Activated CD4-positive, alpha-beta T cell treated with anti-CD3 and anti-CD28 coated beads, Interleukin-2, Interleukin-6, amounts not matched to agents 100 ng/mL and 50 ng/mL, durations not matched to agents 16 hours and 8 hours (primary cell): Measurements from ENCODE around the gene ARMH4.

ENCODE experiments used
- DNase-seq: peaks from one replicate; pipeline ENCODE4 v3.0.0-alpha.2; 2020

The ARMH4 gene

DNA sequence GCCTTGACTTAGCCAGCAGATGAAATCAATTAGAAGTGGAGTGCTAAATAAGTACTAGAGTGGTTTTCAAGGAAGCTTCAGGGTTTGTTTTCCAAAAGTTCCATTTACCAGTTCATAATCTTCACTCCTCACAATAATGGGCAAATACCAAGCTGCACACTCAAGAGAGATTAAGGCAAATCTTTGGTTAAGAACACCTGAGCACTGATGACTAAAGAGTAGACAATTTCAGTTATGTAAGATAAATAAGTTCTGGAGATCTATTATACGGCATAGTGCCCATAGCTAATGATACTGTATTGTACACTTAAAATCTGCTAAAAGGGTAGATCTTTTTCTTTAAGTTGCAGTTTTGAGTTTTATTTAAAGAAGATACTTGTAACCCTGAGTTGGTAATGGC lies 125.0 kb downstream of the ARMH4 start:
- no peak for DNase-seq

DNA sequence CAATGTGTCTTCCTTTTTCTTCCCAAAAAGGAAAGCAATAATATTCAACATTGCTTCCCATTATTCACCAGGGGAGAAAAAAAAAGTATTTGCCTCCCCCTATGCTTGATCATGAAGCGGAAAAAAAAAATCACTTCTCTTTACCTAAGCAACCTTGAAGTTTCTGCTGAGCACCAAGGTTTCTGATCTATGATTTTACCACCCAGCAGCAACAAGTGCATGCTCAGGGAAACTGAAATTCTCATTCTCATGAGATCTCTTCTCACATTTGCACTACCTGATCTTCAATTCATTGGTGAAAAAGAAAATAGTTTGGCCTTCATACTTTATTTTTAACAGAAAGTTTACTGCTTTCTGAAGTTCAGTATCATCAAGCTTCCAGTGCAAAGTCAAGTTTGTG lies 125.8 kb downstream of the ARMH4 start:
- DNase-seq: no peak

DNA sequence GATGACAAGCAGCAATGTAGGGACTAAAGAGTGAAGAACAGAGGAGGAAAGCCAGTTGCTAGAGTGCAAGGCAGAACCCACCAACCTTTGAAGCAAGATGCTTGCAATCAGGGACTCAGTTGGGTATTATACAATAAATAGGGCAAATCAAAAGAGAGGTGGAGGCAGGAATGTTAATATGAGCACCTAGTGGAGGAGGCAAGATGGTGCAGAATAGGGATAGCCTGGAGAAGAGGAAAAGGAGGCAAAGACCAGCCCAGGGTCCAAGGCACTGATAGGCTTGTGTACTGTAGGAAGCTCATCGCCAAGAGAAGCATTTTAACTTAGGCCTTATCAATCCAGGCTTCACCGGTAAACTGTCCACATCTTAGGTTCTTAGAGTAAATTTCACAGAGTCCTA lies 137.2 kb downstream of the ARMH4 start:
- DNase-seq: no peak

DNA sequence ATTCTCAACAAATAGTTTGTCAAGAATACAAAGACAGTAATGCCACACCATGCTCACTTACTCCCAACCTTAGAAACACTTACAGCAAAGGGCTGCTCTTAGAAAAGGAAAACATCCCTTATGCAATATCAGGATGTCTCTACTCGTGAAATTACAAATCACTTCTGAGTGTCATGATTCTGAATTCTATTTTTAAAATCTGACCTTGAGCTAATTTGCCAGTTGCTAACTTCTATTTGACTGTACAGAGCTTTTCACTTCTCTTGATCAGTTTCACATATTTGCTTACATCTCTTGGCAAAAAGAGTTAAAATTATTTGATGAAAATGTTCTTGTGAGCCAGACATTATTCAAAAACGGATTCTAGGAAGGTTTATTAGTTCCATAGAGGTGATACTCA lies 149.4 kb downstream of the ARMH4 start:
- no peak for DNase-seq

DNA sequence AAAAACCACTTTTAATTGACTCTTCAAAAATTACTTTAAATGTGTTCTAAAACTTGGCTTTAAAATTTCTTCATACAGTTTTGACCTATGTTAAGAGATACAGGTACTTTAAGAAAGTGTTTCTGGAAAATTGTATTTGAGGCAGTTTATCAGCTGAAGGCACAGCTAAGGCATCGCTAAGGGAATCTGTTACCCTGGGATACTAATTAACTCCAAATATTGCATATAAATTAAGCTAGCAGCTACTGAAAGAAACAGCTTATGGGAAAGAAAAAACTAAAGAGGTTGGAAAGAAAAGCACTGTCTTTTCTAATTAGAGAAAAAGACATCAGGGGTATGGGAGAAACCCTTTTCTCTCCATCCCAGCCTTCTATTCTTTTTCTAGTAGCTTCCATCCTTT lies 152.0 kb downstream of the ARMH4 start:
- DNase-seq: no peak

DNA sequence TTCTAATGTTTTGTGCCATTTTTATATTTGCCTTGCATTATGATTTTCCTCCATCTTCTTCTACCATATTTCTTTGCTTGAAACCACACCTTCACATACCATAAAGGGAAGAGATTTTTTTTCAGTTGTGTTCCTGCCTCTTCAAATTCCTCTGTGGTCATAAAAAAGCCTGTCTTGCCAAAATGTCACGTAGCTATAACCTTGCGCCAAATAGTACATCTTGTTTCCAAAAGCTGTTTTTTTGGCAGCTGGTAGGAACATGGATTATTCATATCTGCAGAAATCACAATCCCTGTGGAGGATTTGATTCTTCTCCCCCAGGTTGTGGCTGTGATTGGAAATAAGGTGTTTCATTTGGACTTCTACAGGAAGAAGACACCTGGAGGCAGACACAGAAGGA lies 152.5 kb downstream of the ARMH4 start:
- no peak for DNase-seq

DNA sequence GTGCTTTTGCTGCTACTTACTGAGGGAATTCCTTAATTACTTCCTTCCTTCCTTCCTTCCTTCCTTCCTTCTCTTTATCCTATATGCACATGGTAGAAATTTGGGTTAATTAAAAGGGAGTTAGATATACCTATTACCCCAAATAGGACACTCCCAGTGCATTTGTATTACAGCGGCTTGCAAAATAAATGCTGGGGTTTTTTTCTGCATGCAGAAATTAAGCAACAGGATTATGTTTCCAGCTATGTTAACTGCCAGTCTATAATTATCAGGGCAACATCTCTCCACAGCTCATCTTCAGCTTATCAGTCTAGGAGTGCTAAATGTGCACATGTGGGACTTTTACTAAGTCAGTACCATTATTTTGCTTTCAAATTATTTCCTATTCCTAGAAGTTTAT lies 153.2 kb downstream of the ARMH4 start:
- no peak for DNase-seq

DNA sequence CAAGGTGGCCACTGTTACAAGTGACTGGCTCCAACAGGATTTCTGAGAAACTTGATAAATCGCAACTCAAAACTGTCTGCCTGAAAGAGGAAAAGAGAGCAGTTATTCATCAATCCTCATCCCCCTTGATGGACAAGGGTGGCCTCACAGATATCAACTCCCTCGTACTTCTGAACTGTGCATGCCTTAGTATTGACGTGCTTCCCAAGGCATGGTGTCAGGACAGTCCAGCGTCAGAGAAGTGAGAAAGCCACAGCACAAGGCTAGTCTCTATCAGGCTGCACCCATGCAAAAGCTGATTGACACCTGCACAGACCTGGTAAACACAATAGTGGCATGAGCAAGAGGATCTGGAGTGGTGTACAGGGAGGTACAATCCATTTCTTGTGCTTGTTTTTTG lies 160.7 kb downstream of the ARMH4 start:
- DNase-seq: no peak

DNA sequence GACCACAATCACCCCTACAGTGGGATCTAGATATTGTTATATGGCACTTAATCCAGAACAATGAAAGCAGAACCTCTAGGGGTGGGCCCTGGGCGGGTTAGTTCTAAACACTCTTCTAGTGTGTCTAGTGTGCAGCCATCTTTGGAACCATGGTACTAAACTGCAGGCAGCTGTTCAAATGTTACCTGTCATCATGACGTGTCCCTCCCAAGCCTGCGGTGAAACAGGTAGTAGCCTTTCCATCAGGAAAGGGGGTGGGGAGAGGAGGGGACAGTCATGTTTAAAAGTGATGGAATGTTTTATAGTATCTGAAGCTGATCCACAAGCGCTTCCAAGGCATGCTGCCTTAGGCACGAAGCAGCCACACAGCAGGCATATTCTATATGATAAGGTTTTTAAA lies 163.6 kb downstream of the ARMH4 start:
- no peak for DNase-seq

DNA sequence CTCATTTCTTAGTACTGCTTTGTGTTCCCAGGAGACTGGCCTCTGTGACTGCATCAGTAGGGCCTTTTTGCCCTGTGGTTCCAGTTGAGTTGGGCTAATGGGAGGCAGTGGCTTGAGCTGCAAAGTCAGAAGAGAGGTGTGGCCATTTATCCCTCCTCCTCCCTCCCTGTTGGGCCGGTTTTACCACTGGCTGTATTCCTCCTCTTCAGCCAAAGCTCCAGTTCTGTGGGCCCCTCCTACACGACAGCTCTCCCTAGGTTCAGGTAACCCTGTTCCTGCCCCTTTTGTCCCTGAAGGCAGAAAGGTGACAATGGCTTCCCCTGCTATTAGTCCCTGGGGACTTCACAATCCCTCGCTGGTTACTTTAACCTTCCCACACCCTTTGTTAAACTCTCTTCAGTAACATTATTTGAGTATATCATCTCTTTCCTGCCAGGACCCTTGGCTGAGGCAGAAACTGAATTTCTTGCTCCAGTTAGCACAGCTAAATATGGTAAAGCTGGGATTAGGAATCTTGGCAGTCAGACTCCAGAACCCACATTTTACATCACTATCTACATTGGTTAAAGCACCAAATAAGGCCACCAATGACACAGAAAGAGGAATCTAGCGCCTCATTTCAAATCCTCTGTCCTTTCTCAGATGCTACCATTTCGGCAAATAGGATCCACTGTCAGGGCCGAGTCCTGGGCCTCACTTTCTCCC lies 164.3 kb downstream of the ARMH4 start:
- no peak for DNase-seq

DNA sequence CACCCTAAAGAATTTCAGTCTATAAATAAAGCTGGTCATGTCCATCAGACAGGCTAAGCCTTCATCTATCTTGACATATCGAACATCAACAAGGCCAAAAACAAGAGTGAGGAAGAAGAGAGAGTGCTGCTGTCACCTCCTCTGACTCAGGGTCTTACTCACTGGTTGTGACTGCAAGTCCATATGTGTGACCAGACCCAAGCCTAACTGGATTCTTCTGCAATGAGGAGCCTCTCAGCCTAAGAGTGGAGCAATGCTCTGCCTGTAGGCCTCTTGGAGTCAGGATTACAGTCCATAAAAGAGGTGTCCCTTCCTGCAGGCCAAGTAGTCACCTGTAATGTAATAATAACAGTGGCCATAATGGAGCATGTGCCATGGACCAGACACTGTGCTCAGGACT lies 165.0 kb downstream of the ARMH4 start:
- no peak for DNase-seq

DNA sequence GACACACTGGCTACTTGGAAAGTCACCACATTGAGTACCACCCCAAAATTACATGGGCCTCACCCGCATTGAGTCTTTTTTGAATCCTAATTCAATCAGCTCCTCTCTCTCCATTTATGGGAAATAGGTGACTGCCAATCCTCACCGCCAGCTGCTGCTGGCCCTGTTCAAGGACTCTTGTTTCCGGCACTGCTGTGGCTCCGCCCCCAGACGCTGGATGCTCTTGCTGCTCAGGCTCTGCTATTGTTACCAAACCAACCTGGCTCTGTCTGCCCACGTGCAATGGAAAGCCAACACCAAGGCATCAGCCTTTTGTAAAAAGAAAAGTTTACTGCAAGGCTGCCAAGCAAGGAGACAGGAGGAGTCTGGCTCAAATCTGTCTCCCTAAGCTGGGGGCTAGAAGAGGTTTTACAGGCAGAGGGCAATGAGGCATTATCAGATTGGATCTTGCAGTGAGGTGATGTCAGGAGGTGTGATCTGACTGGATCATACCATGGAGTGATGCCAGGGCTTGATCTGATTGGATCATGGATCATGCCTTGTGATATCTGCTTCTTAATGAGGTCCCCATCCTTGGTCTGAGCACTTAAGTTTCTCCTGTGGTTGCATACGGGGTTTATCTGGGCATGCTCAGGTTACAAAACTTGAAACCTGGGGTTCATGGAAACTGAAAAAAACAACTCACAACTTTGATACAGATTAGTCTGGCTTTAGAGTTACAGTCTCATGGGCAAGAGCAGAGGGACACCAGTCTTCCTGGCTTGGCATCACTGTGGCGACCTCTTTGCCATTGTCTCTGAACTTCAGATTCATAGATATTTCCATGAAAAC lies 169.0 kb downstream of the ARMH4 start:
- peak; percentile 3 for DNase-seq

DNA sequence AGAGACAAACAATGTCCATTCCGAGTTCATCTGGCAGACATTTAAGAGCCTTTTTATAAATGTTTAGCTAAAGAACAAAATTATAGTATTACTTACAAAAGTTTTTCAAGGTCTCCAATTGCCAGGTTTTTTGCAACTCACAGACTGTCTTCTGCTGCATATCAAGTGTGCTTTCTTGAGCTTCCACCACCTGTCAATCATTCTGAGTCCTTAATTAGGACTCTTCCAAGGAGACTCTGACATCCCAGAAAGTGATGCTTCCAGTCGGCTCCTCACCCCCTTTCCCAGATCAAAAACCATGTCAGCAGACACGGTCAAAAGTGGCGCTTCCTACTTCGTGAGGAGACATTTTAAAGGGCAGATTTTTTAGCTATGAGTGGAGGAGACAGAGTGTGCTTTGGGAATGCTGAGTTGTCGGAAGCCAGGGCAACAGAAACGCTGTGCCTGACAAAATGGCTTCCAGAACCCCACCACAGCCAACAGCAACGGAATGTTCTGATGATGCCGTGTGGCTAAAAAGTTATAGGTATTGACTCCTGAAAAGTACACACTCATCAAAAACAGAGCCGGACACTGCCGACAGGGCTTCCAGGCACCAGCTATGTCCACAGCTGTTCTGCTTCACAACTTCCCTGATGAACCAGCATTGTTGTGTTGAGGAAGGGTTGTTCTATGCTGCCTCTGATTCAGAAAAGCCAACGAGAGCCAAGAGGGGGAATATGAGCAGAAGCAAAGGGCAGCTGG lies 170.0 kb downstream of the ARMH4 start:
- no peak for DNase-seq

DNA sequence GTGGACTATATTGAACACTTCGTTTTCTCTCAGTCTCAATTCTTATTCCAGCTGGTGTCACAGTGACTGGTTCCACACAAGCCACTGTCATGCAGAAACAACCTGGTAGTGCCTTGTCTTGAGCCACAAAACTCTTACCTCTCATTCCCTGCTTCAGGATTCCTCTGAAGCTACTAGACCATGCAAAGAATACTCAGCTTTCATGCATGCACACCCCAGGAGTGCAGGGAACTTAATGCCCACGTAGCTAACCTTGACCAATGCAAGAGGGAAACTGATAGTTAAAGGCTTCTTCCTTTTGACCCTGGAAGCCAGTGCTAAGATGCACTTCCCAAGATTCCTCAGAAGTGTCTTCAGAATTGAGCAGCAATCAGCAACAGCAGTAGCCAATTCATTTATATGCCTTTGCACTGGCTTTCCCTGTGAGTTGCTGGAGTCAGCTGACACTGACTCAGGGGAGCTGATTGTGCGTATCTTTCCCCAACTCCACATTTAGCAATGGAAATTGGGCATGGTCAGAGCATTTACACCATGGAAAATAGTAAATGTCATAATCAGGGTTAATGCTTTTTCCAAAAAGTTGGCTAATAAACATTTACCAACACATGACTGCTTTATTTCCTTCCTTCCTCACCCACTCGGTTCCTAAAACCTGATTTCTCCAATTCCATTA lies 172.5 kb downstream of the ARMH4 start:
- no peak for DNase-seq

DNA sequence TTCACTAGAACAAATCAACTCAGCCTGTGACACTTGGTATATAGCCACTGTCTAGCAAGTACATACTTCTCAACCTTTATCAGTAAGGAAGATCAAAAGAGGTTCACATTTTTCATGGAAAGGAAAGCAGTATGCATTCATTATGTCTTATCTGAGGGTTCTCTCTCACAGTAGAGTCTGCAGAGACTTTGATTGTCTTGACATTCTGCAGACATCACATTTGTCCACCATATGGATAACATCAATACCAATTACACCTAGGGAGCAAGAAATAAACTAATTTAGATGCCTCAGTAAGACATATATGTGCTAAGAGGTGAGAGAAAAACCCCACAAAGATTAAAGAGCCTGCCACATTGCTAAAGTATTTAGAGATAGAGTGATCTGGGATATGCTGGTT lies 175.3 kb downstream of the ARMH4 start:
- DNase-seq: no peak

DNA sequence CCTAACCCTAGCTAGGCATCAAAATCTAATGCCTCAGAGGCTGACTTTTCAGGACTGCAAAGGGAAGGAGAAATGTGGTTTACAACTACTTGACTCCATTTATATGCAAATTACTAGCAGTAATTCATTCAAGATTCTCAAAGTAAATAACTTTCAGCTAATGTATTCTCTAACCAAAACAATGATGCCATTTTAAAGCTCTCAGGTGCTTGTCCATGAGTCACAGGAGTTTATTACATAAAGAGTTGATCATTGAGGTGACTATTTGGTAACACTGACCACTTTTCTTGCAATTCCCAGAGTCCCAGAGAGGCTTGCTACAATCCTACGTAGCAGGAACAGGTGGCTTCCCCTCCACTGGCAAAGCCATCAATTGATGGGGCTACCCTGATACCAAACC lies 177.1 kb downstream of the ARMH4 start:
- DNase-seq: no peak

DNA sequence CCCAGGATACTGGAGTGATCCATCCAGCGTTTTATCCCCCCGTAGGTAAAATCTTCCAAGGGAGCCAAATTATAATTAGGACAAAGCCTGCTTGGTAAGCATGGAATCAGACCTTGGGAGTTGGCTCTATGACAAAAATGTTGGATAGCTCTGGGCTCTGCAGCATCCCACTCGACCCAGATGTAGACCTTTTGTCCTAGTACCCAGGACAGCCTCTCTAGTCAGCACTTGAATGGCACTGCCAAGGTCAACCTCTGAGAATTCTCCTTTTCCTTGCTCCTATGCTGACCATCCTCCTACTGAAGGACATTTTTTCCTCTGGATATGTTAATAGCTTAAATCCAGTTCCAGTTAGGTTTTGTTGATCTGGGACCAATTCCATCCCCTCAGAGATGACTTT lies 181.4 kb downstream of the ARMH4 start:
- DNase-seq: no peak

DNA sequence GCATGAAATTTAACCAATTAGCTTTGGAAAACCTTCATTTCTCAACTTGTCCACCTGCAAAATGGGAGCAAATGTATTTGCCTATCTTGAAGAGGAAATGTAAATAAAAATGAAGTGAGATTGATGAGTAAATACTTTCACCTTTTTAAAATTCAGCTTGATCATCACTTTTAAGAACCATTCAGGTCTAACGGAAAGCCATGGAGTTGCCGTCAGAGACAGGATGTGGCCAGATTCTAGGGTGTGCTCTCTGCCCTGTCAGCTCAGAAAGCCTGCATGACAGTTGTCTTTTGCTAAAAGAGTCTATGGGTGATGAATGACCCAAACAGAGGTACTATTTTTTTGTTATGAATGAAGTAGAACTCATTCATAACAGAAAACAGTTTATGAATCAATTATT lies 181.8 kb downstream of the ARMH4 start:
- peak; percentile 16 for DNase-seq

DNA sequence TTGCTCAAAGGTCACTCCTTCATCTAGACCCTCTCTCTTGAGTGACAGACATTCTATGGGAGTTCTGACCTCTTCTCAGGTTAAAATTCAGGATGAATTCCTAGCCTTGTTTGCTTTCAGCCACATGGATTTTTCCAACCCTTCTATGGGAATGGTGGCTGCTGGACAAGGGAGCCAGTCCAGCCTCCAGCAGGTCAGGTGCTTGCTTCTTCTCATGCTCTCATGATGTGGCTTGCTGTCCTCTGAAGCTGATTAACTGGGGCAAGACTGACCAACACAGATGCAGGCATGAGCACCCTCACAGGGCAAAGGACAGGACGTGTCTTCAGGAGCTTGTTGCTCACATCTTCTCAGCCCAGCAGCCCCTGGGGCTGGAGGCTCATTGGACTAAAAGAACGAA lies 188.9 kb downstream of the ARMH4 start:
- DNase-seq: no peak

DNA sequence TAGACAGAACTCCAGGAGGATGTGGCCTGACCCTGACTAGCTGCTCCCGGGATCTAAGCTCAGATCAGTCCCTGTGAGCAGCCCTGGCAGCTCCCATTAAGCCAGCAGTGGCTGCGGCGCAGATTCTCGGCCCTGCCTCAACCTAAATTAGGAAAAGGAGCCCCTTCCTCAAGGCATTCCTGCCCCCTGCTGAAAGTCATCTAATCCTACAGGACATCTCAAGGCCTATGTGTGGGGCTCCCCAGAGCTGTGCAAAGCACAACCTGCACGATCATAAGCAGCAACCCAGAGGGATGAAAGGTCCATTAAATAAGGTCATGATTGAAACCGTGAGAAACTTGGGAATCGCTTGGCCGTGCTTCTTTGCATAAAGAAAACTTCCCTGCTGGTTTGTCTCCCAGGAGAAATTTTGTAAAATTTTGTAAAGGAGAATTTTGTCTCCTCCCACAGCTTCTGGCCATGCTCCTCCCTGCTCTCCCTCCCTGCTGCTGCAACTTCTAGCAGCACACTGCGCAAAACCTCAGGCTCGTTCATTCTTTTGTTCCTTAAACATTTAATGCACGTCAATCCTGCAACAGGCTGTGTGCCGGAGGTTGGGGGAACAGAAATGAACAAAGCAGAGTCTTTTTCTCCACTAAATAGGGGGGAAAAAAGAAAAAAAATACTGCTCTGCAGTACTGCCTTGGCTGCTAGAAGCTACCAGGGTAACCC lies 189.5 kb downstream of the ARMH4 start:
- DNase-seq: no peak

DNA sequence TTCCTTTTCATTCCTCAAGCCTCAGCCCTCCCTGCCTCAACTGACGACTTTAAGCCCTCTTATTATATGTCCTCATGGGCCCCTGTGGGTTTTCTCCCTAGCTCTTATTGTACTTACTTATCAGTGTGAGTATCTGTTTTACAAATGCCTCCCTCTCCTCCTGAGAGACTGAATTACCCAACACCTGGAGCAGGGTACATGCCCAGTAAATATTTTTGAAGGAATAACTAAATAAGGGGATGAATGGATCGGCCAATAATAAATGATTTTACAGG lies 190.3 kb downstream of the ARMH4 start:
- DNase-seq: no peak

DNA sequence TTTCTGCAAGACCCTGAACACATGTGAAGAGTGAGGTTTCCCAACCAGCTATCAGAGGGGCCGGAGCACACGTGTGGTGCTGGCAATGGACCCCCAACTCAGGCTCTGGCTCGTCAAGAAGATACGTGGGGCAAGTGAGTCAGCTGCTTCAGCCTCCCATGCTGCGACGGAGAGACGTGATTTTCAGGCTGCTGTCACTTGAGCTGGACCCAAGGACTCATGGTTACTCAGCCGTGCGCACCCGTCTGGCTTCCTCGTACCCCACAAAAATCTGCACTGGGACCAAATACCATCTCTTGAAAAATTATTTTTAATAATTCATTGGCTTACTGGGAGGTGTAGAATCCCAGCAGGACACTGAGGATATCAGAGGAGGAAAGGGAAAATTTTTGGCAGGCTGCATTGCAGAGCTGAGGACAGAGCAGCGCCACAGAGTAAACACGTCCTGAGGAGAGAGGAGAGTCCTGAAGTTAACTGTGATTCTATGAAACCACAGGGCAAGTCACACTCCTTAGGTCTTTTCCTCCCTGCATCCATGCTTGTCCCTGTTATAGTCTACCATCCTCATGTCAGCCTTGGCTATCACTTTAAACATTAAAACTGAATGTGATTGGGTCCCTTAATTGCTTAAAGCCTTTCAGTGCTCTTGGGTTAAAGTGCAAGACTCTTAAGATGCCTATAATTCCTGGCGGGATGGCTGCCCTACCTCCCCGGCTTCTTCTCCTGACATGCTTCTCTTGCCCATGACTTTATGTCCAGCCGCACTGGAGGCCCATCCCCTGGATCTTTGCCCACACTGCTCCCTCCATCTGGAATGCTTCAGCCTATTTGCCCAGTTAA lies 190.8 kb downstream of the ARMH4 start:
- no peak for DNase-seq
